HG02798 (cell line): ENCODE measurements around the gene STOML2.

Experiments
- ATAC-seq: cut with Tn5 transposase; IDR thresholded peaks from one replicate; pipeline ENCODE4 v1.9.1; 2021; ENCODE audit warnings: mild to moderate bottlenecking; ENCODE audit not compliant: unreplicated experiment, poor library complexity

Gene STOML2

GRCh38 chr9:35108461-35108860, 5.5 kb upstream of the STOML2 start:
- ATAC-seq: no peak

GRCh38 chr9:35107297-35108290, 4.7 kb upstream of the STOML2 start:
- no peak for ATAC-seq

GRCh38 chr9:35106343-35106730, 3.4 kb upstream of the STOML2 start:
- ATAC-seq: no peak

- no peak for ATAC-seq
These were observed 2.8 kb upstream of the STOML2 start for GRCh38 chr9:35105571-35106342.

GRCh38 chr9:35105126-35105525, 2.2 kb upstream of the STOML2 start:
- no peak for ATAC-seq

- ATAC-seq: no peak
These were observed 1.7 kb upstream of the STOML2 start for GRCh38 chr9:35104586-35104985.

- ATAC-seq: no peak
These were observed 795 bp upstream of the STOML2 start for GRCh38 chr9:35103660-35104191.

- ATAC-seq: no peak
These were observed 514 bp downstream of the STOML2 start for GRCh38 chr9:35102465-35102768.

GRCh38 chr9:35097573-35097972, 5.4 kb downstream of the STOML2 start:
- ATAC-seq: no peak

GRCh38 chr9:35096035-35096849, 6.7 kb downstream of the STOML2 start, which contains the start of gene PIGO:
Gene PIGO, minus strand, starts transcription at chr9:35096591. Its CDS starts 1,026 bp downstream, at chr9:35095565.
- peak; percentile 87 for ATAC-seq

GRCh38 chr9:35091536-35091935, 11.4 kb downstream of the STOML2 start:
- no peak for ATAC-seq

- ATAC-seq: no peak
These were observed 13.5 kb downstream of the STOML2 start for GRCh38 chr9:35089434-35089833.

- no peak for ATAC-seq
These were observed 17.9 kb downstream of the STOML2 start for GRCh38 chr9:35085078-35085477.

GRCh38 chr9:35079426-35080341, 23.2 kb downstream of the STOML2 start, which contains the start of gene FANCG:
Gene FANCG, minus strand, starts transcription at chr9:35079942. Its CDS starts 418 bp downstream, at chr9:35079524.
- peak; percentile 94 for ATAC-seq

GRCh38 chr9:35079041-35079425, 23.9 kb downstream of the STOML2 start:
- peak; percentile 1 for ATAC-seq

- ATAC-seq: no peak
These were observed 24.9 kb downstream of the STOML2 start for GRCh38 chr9:35078066-35078465.

GRCh38 chr9:35076848-35077247, 26.1 kb downstream of the STOML2 start:
- no peak for ATAC-seq

- no peak for ATAC-seq
These were observed 27.6 kb downstream of the STOML2 start for GRCh38 chr9:35075358-35075757.

GRCh38 chr9:35074791-35075190, 28.1 kb downstream of the STOML2 start:
- ATAC-seq: no peak
